Activated CD4-positive, alpha-beta T cell treated with anti-CD3 and anti-CD28 coated beads, Interleukin-2, Interleukin-6, amounts not matched to agents 100 ng/mL and 50 ng/mL, durations not matched to agents 16 hours and 8 hours (primary cell): ENCODE results near the gene SLC45A2.
A peak's percentile ranks its signal among the peaks of the same experiment; 100 is the strongest.

Source experiments
- DNase-seq: peaks from one replicate; pipeline ENCODE4 v3.0.0-alpha.2; 2020

Gene SLC45A2

GRCh38 chr5:34007201-34007620 lies 22.7 kb upstream of the SLC45A2 start:
- no peak for DNase-seq

GRCh38 chr5:34005681-34006080 lies 21.2 kb upstream of the SLC45A2 start:
- no peak for DNase-seq

- DNase-seq: peak; percentile 30
Measured at GRCh38 chr5:34005211-34005610, 20.7 kb upstream of the SLC45A2 start.

- DNase-seq: no peak
Measured at GRCh38 chr5:34003941-34004340, 19.4 kb upstream of the SLC45A2 start.

- no peak for DNase-seq
Measured at GRCh38 chr5:34002629-34003328, 18.3 kb upstream of the SLC45A2 start.

GRCh38 chr5:34001241-34001841 lies 16.8 kb upstream of the SLC45A2 start:
- no peak for DNase-seq

- DNase-seq: no peak
Measured at GRCh38 chr5:33999978-34000377, 15.5 kb upstream of the SLC45A2 start.

GRCh38 chr5:33997331-33997983 lies 13.0 kb upstream of the SLC45A2 start:
- peak; percentile 63 for DNase-seq

- DNase-seq: no peak
Measured at GRCh38 chr5:33995865-33996264, 11.4 kb upstream of the SLC45A2 start.

GRCh38 chr5:33994845-33995244 lies 10.4 kb upstream of the SLC45A2 start:
- DNase-seq: peak; percentile 54

GRCh38 chr5:33992864-33993263 lies 8.4 kb upstream of the SLC45A2 start:
- no peak for DNase-seq

- no peak for DNase-seq
Measured at GRCh38 chr5:33985447-33985846, 954 bp upstream of the SLC45A2 start.

- DNase-seq: no peak
Measured at GRCh38 chr5:33984178-33984577, 315 bp downstream of the SLC45A2 start.

GRCh38 chr5:33981408-33982162 lies 2.9 kb downstream of the SLC45A2 start:
- DNase-seq: no peak

- no peak for DNase-seq
Measured at GRCh38 chr5:33980030-33980429, 4.5 kb downstream of the SLC45A2 start.

GRCh38 chr5:33978306-33978705 lies 6.2 kb downstream of the SLC45A2 start:
- DNase-seq: no peak

GRCh38 chr5:33976307-33976706 lies 8.2 kb downstream of the SLC45A2 start:
- no peak for DNase-seq

- DNase-seq: no peak
Measured at GRCh38 chr5:33975852-33976251, 8.6 kb downstream of the SLC45A2 start.

GRCh38 chr5:33973271-33973670 lies 11.2 kb downstream of the SLC45A2 start:
- DNase-seq: peak; percentile 22

GRCh38 chr5:33969572-33970452 lies 14.7 kb downstream of the SLC45A2 start:
- DNase-seq: peak; percentile 34

- no peak for DNase-seq
Measured at GRCh38 chr5:33968211-33969005, 16.1 kb downstream of the SLC45A2 start.

- no peak for DNase-seq
Measured at GRCh38 chr5:33966805-33967204, 17.7 kb downstream of the SLC45A2 start.
